ENCODE results near the gene STAT5A.
"Not testable (repeated sequence)": the region's sequence is repeated elsewhere in the genome, so short reads cannot be mapped to it uniquely, and the experiment has no call there.

- not testable (repeated sequence) for TF ChIP-seq ZNF274 (IDR thresholded peaks at IDR 0.05; ENCODE audit: low read depth, low read length); YY1 (IDR thresholded peaks at IDR 0.05; ENCODE audit: insufficient read depth, insufficient read length)
Observed at GRCh38 chr17:42244116-42244515, 44.2 kb upstream of the STAT5A start.
